Measurements from ENCODE around the gene ZNF678. TPM values are rescaled to one million over a fixed set of nuclear protein-coding genes. Genes with fewer than 3 reads are reported as not detected.
"Not testable (repeated sequence)": the region's sequence is repeated elsewhere in the genome, so short reads cannot be mapped to it uniquely, and the experiment has no call there.

The ZNF678 gene
- polyA plus RNA-seq, 1 of the 3 experiments (the other 2 are of a cell fraction) = 1.3 TPM

- Histone ChIP-seq H3F3A (replicated peaks; ENCODE audit: insufficient read depth) (peaks cover 7% of the 10 kb centered on the region), H3K27ac (ENCODE audit: low read depth in 2 of 2, low read length in 1 of 2) (no peak overlapping the region), H3K9me3 (peaks cover 4% of the 10 kb centered on the region; the same call in 1 of the 2 replicates), H2AFZ (ENCODE audit: low read depth) (no peak overlapping the region), H3K9me2 (no peaks in the 10 kb centered on the region), H3K27me3 (ENCODE audit: insufficient read depth) (no peaks in the 10 kb centered on the region), H3K9ac (no peak overlapping the region), H3K4me1 (ENCODE audit: control insufficient read depth in 1 of 2, insufficient read depth in 2 of 2, low read depth in 1 of 2, low read length in 1 of 2) (no peaks in the 10 kb centered on the region), H4K20me1 (ENCODE audit: insufficient read depth) (no peaks in the 10 kb centered on the region), H3K36me3 (replicated peaks in 1 of 2; ENCODE audit: control insufficient read depth in 1 of 2, insufficient read depth in 2 of 2, low read length in 1 of 2) (peaks cover 0 to 11% of the 10 kb centered on the region in 2 experiments), H3K4me2 (no peak overlapping the region), H3K4me3 (ENCODE audit: low read depth in 2 of 2, low read length in 1 of 2) (no peak overlapping the region), H3K79me2 (ENCODE audit: insufficient read depth) (peaks cover 33% of the 10 kb centered on the region; the same call in 1 of the 2 replicates)
- POLR2A ChIA-PET = no interaction called here
- DNase-seq = no peak
- CTCF ChIA-PET = no interaction called here
- no peak for TF ChIP-seq TAF1 (IDR thresholded peaks at IDR 0.05; ENCODE audit: borderline replicate concordance, low read depth, low read length)
- TF ChIP-seq RAD21 (IDR thresholded peaks at IDR 0.05; ENCODE audit: low read length) = no peak
- no peak for TF ChIP-seq SIN3A (IDR thresholded peaks at IDR 0.05; ENCODE audit: borderline replicate concordance, low read depth, low read length)
- no peak for TF ChIP-seq MAX (IDR thresholded peaks at IDR 0.05; ENCODE audit: low read depth)
- TF ChIP-seq TCF12 (IDR thresholded peaks at IDR 0.05) = no peak
These were observed 23.4 kb downstream of the ZNF678 start for GRCh38 chr1:227586733-227587132.

DNA sequence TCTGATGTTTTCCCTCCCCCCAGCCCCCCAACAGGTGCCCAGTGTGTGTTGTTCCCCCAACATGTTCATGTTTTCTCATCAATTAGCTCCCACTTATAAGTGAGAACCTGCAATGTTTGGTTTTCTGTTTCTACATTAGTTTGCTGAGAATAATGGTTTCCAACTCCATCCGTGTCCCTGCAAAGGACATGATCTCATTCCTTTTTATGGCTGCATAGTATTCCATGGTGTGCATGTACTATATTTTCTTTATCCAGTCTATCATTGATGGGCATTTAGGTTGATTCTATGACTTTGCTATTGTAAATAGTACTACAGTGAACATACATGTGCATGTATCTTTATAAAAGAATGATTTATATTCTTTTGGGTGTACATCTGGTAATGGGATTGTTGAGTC, 24.6 kb downstream of the ZNF678 start:
- 91% methylated on average over 1 of the region's 1 CpG for WGBS (ENCODE audit: low lambda C conversion rate)
- Histone ChIP-seq H3K27me3 (ENCODE audit: insufficient read depth) (no peaks in the 10 kb centered on the region), H3K4me1 (ENCODE audit: control insufficient read depth in 1 of 2, insufficient read depth in 2 of 2, low read depth in 1 of 2, low read length in 1 of 2) (no peaks in the 10 kb centered on the region), H3K36me3 (replicated peaks in 1 of 2; ENCODE audit: control insufficient read depth in 1 of 2, insufficient read depth in 2 of 2, low read length in 1 of 2) (peaks cover under 1 to 11% of the 10 kb centered on the region in 2 experiments), H3K9ac (no peak overlapping the region), H2AFZ (ENCODE audit: low read depth) (no peak overlapping the region), H3K4me3 (ENCODE audit: low read depth in 2 of 2, low read length in 1 of 2) (no peak overlapping the region), H4K20me1 (ENCODE audit: insufficient read depth) (no peaks in the 10 kb centered on the region), H3K27ac (ENCODE audit: low read depth in 2 of 2, low read length in 1 of 2) (no peak overlapping the region), H3K9me3 (peaks cover 4% of the 10 kb centered on the region; the same call in 1 of the 2 replicates), H3F3A (replicated peaks; ENCODE audit: insufficient read depth) (peaks cover 7% of the 10 kb centered on the region), H3K9me2 (no peaks in the 10 kb centered on the region), H3K4me2 (no peak overlapping the region), H3K79me2 (ENCODE audit: insufficient read depth) (peaks cover 26% of the 10 kb centered on the region; the same call in 1 of the 2 replicates)
- ChIA-PET CTCF (no interaction called here), POLR2A (no interaction called here)
- no peak for DNase-seq
- no peak for TF ChIP-seq FOSL2 (IDR thresholded peaks at IDR 0.05; ENCODE audit: borderline replicate concordance, low read depth)
- no peak for TF ChIP-seq SMC3 (IDR thresholded peaks at IDR 0.05; ENCODE audit: low read depth, low read length)
- no peak for TF ChIP-seq TAF1 (IDR thresholded peaks at IDR 0.05; ENCODE audit: borderline replicate concordance, low read depth, low read length)
- no peak for TF ChIP-seq JUND (IDR thresholded peaks at IDR 0.05)
- no peak for TF ChIP-seq RFX5 (IDR thresholded peaks at IDR 0.05; ENCODE audit: low read length)

DNA sequence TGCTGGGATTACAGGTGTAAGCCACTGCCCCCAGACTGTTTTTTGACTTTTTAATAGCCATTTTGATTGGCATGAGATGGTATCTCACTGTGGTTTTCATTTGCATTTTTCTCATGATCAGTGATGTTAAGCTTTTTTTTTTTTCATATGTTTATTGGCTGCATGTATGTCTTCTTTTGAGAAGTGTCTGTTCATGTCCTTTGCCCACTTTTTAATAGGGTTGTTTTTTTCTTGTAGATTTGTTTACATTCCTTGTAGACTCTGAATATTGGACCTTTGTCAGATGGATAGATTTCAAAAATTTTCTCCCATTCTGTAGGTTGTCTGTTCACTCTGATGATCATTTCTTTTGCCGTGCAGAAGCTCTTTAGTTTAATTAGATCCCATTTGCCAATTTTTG, 25.4 kb downstream of the ZNF678 start:
- Histone ChIP-seq H3K36me3 (replicated peaks in 1 of 2; ENCODE audit: control insufficient read depth in 1 of 2, insufficient read depth in 2 of 2, low read length in 1 of 2) (peaks cover 2 to 11% of the 10 kb centered on the region in 2 experiments), H3K79me2 (ENCODE audit: insufficient read depth) (peaks cover 25% of the 10 kb centered on the region; the same call in 1 of the 2 replicates)
- H3K9ac ChIP-seq; H2AFZ ChIP-seq (ENCODE audit: low read depth); POLR2A ChIA-PET; H3K4me1 ChIP-seq (ENCODE audit: control insufficient read depth in 1 of 2, insufficient read depth in 2 of 2, low read depth in 1 of 2, low read length in 1 of 2); H3F3A ChIP-seq (replicated peaks; ENCODE audit: insufficient read depth); CTCF ChIA-PET; H3K4me3 ChIP-seq (ENCODE audit: low read depth in 2 of 2, low read length in 1 of 2); H3K9me2 ChIP-seq; H3K4me2 ChIP-seq; DNase-seq; H4K20me1 ChIP-seq (ENCODE audit: insufficient read depth); H3K9me3 ChIP-seq; H3K27ac ChIP-seq (ENCODE audit: low read depth in 2 of 2, low read length in 1 of 2); H3K27me3 ChIP-seq (ENCODE audit: insufficient read depth): not testable (repeated sequence)
- 91% methylated on average over 1 of the region's 1 CpG for WGBS (ENCODE audit: low lambda C conversion rate)

DNA sequence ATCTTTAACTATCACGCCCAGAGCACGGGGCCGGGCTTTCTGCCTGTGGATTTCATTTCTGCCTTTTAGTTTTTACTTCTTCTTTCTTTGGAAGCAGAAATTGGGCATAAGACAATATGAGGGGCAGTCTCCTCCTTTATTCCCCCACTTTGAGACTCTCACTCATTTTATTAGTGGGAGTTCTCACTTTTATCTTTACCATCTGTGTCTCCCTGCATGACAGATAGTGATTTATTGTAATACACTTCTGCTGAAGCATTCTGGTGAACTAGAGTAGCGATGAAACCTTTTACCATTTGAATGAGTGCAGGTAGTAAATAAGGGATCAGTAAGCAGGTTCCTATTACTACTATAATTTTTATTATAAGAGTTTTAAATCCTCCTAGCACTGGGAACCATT, 26.4 kb downstream of the ZNF678 start:
- H3K9me3 ChIP-seq = peaks cover 11% of the 10 kb centered on the region
- CTCF ChIA-PET; H3F3A ChIP-seq (replicated peaks; ENCODE audit: insufficient read depth); H4K20me1 ChIP-seq (ENCODE audit: insufficient read depth); H3K4me1 ChIP-seq (ENCODE audit: control insufficient read depth in 1 of 2, insufficient read depth in 2 of 2, low read depth in 1 of 2, low read length in 1 of 2); H3K9ac ChIP-seq; POLR2A ChIA-PET; DNase-seq; H3K4me3 ChIP-seq (ENCODE audit: low read depth in 2 of 2, low read length in 1 of 2); H3K9me2 ChIP-seq; H3K4me2 ChIP-seq; H2AFZ ChIP-seq (ENCODE audit: low read depth); H3K27me3 ChIP-seq (ENCODE audit: insufficient read depth); H3K27ac ChIP-seq (ENCODE audit: low read depth in 2 of 2, low read length in 1 of 2): not testable (repeated sequence)
- peaks cover 2 to 15% of the 10 kb centered on the region in 2 experiments for H3K36me3 ChIP-seq (replicated peaks in 1 of 2; ENCODE audit: control insufficient read depth in 1 of 2, insufficient read depth in 2 of 2, low read length in 1 of 2)
- 98% methylated on average over 4 of the region's 4 CpGs for WGBS (ENCODE audit: low lambda C conversion rate)
- peaks cover 25% of the 10 kb centered on the region; the same call in 1 of the 2 replicates for H3K79me2 ChIP-seq (ENCODE audit: insufficient read depth)

DNA sequence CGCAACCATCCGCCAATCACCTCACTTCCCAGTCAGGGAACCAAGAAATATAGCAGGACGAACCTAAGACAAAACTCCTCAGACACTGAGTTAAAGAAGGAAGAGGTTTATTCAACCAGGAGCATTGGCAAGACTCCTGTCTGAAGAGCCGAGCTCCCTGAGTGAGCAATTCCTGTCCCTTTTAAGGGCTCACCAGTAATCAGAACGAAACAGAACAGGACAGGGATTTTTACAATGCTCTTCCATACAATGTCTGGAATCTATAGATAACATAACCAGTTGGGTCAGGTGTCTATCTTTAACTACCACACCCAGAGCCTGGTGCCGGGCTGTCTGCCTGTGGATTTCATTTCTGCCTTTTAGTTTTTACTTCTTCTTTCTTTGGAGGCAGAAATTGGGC, 32.9 kb downstream of the ZNF678 start:
- H3F3A ChIP-seq (replicated peaks; ENCODE audit: insufficient read depth); H3K27me3 ChIP-seq (ENCODE audit: insufficient read depth); H3K4me1 ChIP-seq (ENCODE audit: control insufficient read depth in 1 of 2, insufficient read depth in 2 of 2, low read depth in 1 of 2, low read length in 1 of 2); H4K20me1 ChIP-seq (ENCODE audit: insufficient read depth); DNase-seq; H3K4me2 ChIP-seq; H3K4me3 ChIP-seq (ENCODE audit: low read depth in 2 of 2, low read length in 1 of 2); H3K36me3 ChIP-seq (replicated peaks in 1 of 2; ENCODE audit: control insufficient read depth in 1 of 2, insufficient read depth in 2 of 2, low read length in 1 of 2); CTCF ChIA-PET; H2AFZ ChIP-seq (ENCODE audit: low read depth); POLR2A ChIA-PET; H3K9ac ChIP-seq; H3K9me2 ChIP-seq; H3K9me3 ChIP-seq; H3K27ac ChIP-seq (ENCODE audit: low read depth in 2 of 2, low read length in 1 of 2): not testable (repeated sequence)
- peaks cover 18% of the 10 kb centered on the region; the same call in 1 of the 2 replicates for H3K79me2 ChIP-seq (ENCODE audit: insufficient read depth)
- 89% methylated on average over 6 of the region's 6 CpGs for WGBS (ENCODE audit: low lambda C conversion rate)

Data from SK-N-SH (cell line).